Spinal cord (tissue), 10 donors: ENCODE results near the gene OR4C45. TPM values are rescaled to one million over a fixed set of nuclear protein-coding genes. Genes with fewer than 3 reads are reported as not detected.
"Not testable (repeated sequence)": the region's sequence is repeated elsewhere in the genome, so short reads cannot be mapped to it uniquely, and the experiment has no call there.

ENCODE experiments used
- DNase-seq, 6 donors: peaks; one replicate each; pipeline versions ENCODE4 v3.0.0 to v3.0.0-alpha.2; 2013 to 2015; ENCODE audit warnings: low spot score in 6 of 6, low read depth in 4 of 6
- H3K27ac ChIP-seq: one replicate; pipeline ENCODE4 v1.5.1; 2013; ENCODE audit warnings: low read depth, low read length, control low read depth
- H3K27me3 ChIP-seq: one replicate; pipeline ENCODE4 v1.6.1; 2013; ENCODE audit warnings: low read length; ENCODE audit not compliant: control insufficient read depth, insufficient read depth
- H3K36me3 ChIP-seq: one replicate; pipeline ENCODE4 v1.6.1; 2013; ENCODE audit warnings: low read length; ENCODE audit not compliant: control insufficient read depth, insufficient read depth
- H3K4me1 ChIP-seq: one replicate; pipeline ENCODE4 v1.6.1; 2013; ENCODE audit warnings: low read length; ENCODE audit not compliant: control insufficient read depth, insufficient read depth
- H3K4me3 ChIP-seq: one replicate; pipeline ENCODE4 v1.5.1; 2013; ENCODE audit warnings: low read depth, low read length, control low read depth
- H3K9me3 ChIP-seq: one replicate; pipeline ENCODE4 v1.6.1; 2013; ENCODE audit warnings: low read length; ENCODE audit not compliant: control insufficient read depth, insufficient read depth
- WGBS: methylation state at CpG from one replicate; pipeline ENCODE4 v1.1.5; 2013; ENCODE audit warnings: missing lambda C conversion rate; ENCODE audit not compliant: insufficient coverage; 5-methylcytosine and 5-hydroxymethylcytosine counted together
- polyA plus RNA-seq, 2 donors: library from polyadenylated mRNA; unstranded; fragments of 120-200 nt; gene quantifications; one replicate each; pipeline ENCODE4 v1.2.1, GENCODE V29; 2013; ENCODE audit not compliant: insufficient read length in 2 of 2
- total RNA-seq, 2 donors: library from RNA; depleted of rRNA in 1 of 2; stranded (reverse); fragments of 120-200 nt in 1 of 2; fragments of >200 nt in 1 of 2; gene quantifications; one replicate each; pipeline versions ENCODE4 v1.2.3 to v1.2.4, GENCODE V29; 2013 to 2014
- donor health status: healthy.

OR4C45 gene
- total and polyA plus RNA-seq, 4 donors = not detected

- no peak for DNase-seq
- Histone ChIP-seq H3K9me3 (peaks cover 19% of the 10 kb centered on the region), H3K36me3 (no peaks in the 10 kb centered on the region), H3K27me3 (no peaks in the 10 kb centered on the region), H3K4me3 (no peak overlapping the region), H3K4me1 (no peaks in the 10 kb centered on the region), H3K27ac (no peak overlapping the region)
- 84% methylated on average over 10 of the region's 10 CpGs for WGBS
Measured at GRCh38 chr11:50073113-50074105, 40.7 kb downstream of the OR4C45 start.

GRCh38 chr11:50074161-50074560 is 41.5 kb downstream of the OR4C45 start:
- H3K4me1 ChIP-seq = no peaks in the 10 kb centered on the region
- no peak overlapping the region for H3K4me3 ChIP-seq
- H3K9me3 ChIP-seq = peaks cover 19% of the 10 kb centered on the region
- no peaks in the 10 kb centered on the region for H3K36me3 ChIP-seq
- H3K27me3 ChIP-seq = no peaks in the 10 kb centered on the region
- DNase-seq = no peak
- WGBS = 77% methylated on average over 6 of the region's 6 CpGs
- no peak overlapping the region for H3K27ac ChIP-seq

- DNase-seq = no peak
- Histone ChIP-seq H3K27me3 (no peaks in the 10 kb centered on the region), H3K9me3 (peaks cover 16% of the 10 kb centered on the region), H3K36me3 (no peaks in the 10 kb centered on the region), H3K27ac (no peak overlapping the region), H3K4me1 (no peaks in the 10 kb centered on the region), H3K4me3 (no peak overlapping the region)
- WGBS = 72% methylated on average over 4 of the region's 4 CpGs
Measured at GRCh38 chr11:50075856-50076255, 43.2 kb downstream of the OR4C45 start.

GRCh38 chr11:50077526-50077925 is 44.9 kb downstream of the OR4C45 start:
- H3K4me1 ChIP-seq = no peaks in the 10 kb centered on the region
- H3K4me3 ChIP-seq = no peak overlapping the region
- WGBS = 75% methylated on average over 5 of the region's 5 CpGs
- H3K36me3 ChIP-seq = no peaks in the 10 kb centered on the region
- peaks cover 16% of the 10 kb centered on the region for H3K9me3 ChIP-seq
- no peak for DNase-seq
- H3K27ac ChIP-seq = no peak overlapping the region
- H3K27me3 ChIP-seq = no peaks in the 10 kb centered on the region

- no peak for DNase-seq
- Histone ChIP-seq H3K27me3 (no peaks in the 10 kb centered on the region), H3K36me3 (no peaks in the 10 kb centered on the region), H3K4me1 (no peaks in the 10 kb centered on the region), H3K4me3 (no peak overlapping the region), H3K27ac (no peak overlapping the region), H3K9me3 (peaks cover 14% of the 10 kb centered on the region)
- 63% methylated on average over 1 of the region's 1 CpG for WGBS
Measured at GRCh38 chr11:50078001-50078400, 45.3 kb downstream of the OR4C45 start.

- H3K27me3 ChIP-seq, H3K4me3 ChIP-seq, H3K27ac ChIP-seq, H3K4me1 ChIP-seq, H3K36me3 ChIP-seq, DNase-seq: not testable (repeated sequence)
- peaks cover 12% of the 10 kb centered on the region for H3K9me3 ChIP-seq
Measured at GRCh38 chr11:50078946-50079345, 46.3 kb downstream of the OR4C45 start.

- H3K36me3 ChIP-seq = no peaks in the 10 kb centered on the region
- H3K9me3 ChIP-seq = peaks cover 7% of the 10 kb centered on the region
- no peak overlapping the region for H3K27ac ChIP-seq
- H3K27me3 ChIP-seq = no peaks in the 10 kb centered on the region
- H3K4me3 ChIP-seq = no peak overlapping the region
- no peak for DNase-seq
- no peaks in the 10 kb centered on the region for H3K4me1 ChIP-seq
Measured at GRCh38 chr11:50080256-50080655, 47.6 kb downstream of the OR4C45 start.

Other genes starting within 250 kb of the OR4C45 start
- gene OR4C13, start 80.5 kb upstream of the OR4C45 start, total RNA-seq = not detected
- gene OR4C13, start 80.5 kb upstream of the OR4C45 start, polyA plus RNA-seq = not detected
- not detected for gene OR4C12, start 50.3 kb upstream of the OR4C45 start, total RNA-seq
- not detected for gene OR4C12, start 50.3 kb upstream of the OR4C45 start, polyA plus RNA-seq